Breast epithelium (tissue), 3 donors: ENCODE results near the gene ELK1.

ENCODE experiments used
- POLR2A ChIP-seq: fragments of 450-650 bp; IDR thresholded peaks from one replicate; pipeline ENCODE4 v1.6.1; 2016; ENCODE audit warnings: antibody characterized with exemption, mild to moderate bottlenecking, moderate library complexity
- POLR2AphosphoS5 ChIP-seq, 3 donors: sonication (generic); formaldehyde crosslinking; IDR thresholded peaks; one replicate each; pipeline ENCODE4 v1.6.1; 2017; ENCODE audit warnings: antibody characterized with exemption in 3 of 3
- TF ChIP-seq, protein P1 (sequence below), 3 donors: fragments of 450-650 bp; IDR thresholded peaks; one replicate each; pipeline ENCODE4 v1.5.1; 2016 to 2017; ENCODE audit warnings: antibody characterized with exemption in 3 of 3, mild to moderate bottlenecking in 3 of 3, moderate library complexity in 3 of 3

DNA sequence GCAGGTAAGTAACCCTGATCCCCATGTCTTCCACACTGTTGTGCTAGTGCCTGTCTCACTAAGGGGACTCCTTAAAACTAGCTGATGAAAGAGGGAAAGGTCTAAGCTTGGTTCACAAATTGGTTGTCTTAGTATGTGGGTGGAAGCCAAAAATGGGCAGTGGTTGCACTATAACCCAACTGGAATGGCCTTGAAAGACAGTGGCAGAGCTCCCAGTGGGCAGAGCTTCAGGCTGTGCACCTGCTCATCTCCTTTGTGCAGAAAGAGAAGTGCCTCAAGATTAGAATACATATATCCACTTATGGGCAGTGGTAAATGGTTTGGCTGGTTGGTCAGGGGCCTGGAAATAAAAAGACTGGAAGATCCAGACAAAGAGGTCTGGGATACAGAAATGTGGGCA is 37.9 kb downstream of the ELK1 start:
- TF ChIP-seq, protein P1, sequence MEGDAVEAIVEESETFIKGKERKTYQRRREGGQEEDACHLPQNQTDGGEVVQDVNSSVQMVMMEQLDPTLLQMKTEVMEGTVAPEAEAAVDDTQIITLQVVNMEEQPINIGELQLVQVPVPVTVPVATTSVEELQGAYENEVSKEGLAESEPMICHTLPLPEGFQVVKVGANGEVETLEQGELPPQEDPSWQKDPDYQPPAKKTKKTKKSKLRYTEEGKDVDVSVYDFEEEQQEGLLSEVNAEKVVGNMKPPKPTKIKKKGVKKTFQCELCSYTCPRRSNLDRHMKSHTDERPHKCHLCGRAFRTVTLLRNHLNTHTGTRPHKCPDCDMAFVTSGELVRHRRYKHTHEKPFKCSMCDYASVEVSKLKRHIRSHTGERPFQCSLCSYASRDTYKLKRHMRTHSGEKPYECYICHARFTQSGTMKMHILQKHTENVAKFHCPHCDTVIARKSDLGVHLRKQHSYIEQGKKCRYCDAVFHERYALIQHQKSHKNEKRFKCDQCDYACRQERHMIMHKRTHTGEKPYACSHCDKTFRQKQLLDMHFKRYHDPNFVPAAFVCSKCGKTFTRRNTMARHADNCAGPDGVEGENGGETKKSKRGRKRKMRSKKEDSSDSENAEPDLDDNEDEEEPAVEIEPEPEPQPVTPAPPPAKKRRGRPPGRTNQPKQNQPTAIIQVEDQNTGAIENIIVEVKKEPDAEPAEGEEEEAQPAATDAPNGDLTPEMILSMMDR (IDR thresholded peaks at IDR 0.05): no peak
- no peak for TF ChIP-seq POLR2A
- no peak for TF ChIP-seq POLR2AphosphoS5 (IDR thresholded peaks at IDR 0.05)
